B cell (primary cell): ENCODE data around the gene PHF21A.

Source experiments
- CTCF ChIP-seq: fragments of 200-600 bp; IDR thresholded peaks from one replicate; pipeline ENCODE4 v1.8.0; 2022; ENCODE audit warnings: antibody characterized with exemption, mild to moderate bottlenecking
- EZH2 ChIP-seq: IDR thresholded peaks from 2 replicates; pipeline ENCODE4 v1.6.1; 2012; ENCODE audit warnings: borderline replicate concordance, low read depth, mild to moderate bottlenecking, moderate library complexity, low read length; ENCODE audit not compliant: insufficient read depth, poor library complexity, severe bottlenecking

GRCh38 chr11:46045811-46046210 is 75.4 kb downstream of the PHF21A start:
- TF ChIP-seq CTCF (no peak), EZH2 (no peak)
